HG03064 (cell line): ENCODE results near the gene PRSS57.
"Not testable (repeated sequence)": the region's sequence is repeated elsewhere in the genome, so short reads cannot be mapped to it uniquely, and the experiment has no call there.

ENCODE experiments used
- ATAC-seq: cut with Tn5 transposase; IDR thresholded peaks from one replicate; pipeline ENCODE4 v1.9.1; 2021; ENCODE audit warnings: low read depth; ENCODE audit not compliant: unreplicated experiment

PRSS57 gene

DNA sequence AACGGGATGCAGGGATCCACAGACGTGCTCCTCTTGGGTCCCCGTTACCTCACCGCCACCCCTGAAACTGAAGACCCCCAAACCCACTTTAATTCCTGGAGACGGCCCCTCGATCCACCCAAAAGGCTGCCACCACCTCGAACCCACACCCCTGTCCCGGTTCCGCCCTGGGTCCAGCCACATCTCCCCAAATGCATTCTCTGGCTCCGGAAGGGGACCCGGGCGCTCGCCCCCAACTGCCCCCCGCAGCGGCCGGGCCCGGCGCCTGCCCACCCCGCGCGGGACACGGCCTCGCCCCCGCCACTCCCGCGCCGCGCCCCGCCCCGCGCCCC, 19.3 kb downstream of the PRSS57 start:
- ATAC-seq, result no peak

DNA sequence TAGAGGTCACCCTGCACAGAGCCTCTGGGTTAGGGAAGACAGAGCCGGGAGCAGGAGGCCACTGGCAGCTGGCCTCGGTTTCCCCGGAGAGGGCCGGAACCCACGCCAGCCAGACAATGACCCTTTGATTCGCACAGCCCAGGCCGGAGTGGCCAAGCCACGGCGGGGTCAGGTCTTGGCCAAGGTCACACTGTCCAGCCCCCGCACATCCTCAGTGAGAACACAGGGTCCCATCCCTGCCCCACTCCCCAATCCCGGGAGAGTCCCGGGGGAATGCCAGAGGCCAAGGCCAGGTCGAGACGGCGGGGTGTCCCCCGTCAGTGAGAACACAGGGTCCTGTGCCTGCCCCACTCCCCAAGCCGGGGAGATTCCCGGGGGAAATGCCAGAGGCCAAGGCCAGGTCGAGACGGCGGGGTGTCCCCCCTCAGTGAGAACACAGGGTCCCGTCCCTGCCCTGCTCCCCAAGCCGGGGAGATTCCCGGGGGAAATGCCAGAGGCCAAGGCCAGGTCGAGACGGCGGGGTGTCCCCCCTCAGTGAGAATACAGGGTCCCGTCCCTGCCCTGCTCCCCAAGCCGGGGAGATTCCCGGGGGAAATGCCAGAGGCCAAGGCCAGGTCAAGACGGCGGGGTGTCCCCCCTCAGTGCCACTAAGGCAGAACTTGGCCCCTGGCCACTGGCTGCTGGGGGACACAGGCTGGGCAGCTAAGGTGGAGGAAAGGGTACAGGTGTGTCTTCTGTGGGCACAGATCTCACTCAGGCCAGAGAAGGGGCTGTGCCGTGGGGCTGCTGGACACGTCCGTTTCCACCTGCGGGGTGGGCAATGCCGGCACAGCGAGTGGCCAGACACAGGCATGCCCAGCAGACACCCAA, 20.7 kb downstream of the PRSS57 start:
- ATAC-seq, result no peak

DNA sequence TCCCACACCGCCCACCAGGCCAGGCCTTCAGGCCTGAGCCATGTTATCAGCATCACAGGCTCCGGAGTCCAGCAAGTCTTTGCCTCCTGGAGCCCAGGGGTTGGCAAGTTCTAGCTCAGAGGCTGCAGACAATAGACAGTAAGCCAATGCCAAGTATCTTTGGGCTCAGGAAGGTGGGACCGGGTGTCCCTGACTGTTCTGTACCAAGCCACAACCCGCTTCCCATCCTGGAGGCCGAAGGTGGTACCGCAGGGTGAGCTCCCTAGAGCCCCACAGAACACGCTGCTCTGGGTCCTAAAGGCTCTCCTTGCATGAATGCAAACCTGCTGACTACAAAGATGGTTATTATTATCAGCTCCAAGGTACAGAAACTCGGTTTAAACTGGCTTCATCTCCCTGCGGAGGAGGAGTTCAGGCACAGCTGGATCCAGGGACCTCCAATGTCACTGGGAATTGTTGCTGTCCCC, 24.6 kb downstream of the PRSS57 start:
- no peak for ATAC-seq

DNA sequence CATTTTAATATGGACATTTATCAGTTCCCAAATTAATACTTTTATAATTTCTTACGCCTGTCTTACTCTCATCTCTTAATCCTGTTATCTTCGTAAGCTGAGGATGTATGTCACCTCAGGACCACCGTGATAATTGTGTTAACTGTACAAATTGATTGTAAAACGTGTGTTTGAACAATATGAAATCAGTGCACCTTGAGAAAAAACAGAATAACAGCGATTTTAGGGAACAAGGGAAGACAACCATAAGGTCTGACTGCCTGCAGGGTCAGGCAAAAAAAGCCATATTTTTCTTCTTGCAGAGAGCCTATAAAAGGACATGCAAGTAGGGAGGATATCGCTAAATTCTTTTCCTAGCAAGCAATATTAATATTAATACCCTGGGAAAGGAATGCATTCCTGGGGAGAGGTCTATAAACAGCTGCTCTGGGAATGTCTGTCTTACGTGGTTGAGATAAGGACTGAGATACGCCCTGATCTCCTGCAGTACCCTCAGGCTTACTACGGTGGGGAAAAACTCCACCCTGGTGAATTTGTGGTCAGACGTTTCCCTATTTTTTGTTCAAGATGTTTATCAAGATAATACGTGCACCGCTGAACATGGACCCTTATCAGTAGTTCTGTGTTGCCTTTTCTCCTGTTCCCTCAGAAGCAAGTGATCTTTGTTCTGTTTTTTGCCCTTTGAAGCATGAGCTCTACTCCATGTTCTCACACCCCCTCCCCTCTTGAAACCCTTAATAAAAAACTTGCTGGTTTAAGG, 26.4 kb downstream of the PRSS57 start:
- not testable (repeated sequence) for ATAC-seq

DNA sequence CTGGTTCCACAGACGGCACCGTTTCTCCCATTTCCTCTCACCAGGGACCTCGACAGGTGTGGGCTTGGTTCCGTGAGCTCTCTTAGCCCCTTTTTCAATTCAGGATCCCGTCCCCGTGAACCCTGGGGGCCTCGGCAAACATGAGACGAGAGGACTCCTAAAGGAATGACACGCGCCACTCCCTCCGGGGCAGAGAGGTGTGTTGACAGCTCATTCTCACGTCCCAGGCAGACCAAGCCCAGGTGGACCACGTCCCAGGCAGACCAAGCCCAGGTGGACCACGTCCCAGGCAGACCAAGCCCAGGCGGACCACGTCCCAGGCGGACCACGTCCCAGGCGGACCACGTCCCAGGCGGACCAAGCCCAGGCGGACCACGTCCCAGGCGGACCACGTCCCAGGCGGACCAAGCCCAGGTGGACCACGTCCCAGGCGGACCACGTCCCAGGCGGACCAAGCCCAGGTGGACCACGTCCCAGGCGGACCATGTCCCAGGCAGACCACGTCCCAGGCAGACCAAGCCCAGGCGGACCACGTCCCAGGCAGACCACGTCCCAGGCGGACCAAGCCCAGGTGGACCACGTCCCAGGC, 28.2 kb downstream of the PRSS57 start:
- ATAC-seq, result not testable (repeated sequence)

DNA sequence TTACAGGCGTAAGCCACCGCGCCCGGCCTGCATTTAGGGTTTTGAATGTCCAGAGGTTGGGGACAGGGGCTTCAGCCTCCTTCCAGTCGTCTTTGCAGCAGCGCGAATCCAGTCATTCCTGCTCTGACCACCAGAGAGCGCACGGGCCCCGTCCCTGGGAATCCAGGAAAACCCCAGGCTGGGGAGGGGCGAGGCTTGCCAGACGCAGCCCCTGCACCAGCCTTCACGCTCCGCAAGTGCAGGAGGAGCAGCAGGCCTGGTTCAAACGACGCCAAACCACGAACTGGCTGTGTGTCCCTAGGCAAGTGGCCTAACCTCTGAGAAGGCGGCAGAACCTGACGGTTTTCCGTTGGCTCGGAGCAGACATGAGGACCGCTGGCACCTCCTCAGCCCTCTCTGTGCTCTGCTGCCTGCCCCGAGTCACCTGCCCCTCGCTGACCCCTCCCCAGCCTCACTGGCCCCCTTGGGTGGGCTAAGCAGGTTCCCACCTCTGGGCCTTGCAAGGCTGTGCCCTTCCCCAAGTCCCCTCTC, 30.3 kb downstream of the PRSS57 start:
- no peak for ATAC-seq

DNA sequence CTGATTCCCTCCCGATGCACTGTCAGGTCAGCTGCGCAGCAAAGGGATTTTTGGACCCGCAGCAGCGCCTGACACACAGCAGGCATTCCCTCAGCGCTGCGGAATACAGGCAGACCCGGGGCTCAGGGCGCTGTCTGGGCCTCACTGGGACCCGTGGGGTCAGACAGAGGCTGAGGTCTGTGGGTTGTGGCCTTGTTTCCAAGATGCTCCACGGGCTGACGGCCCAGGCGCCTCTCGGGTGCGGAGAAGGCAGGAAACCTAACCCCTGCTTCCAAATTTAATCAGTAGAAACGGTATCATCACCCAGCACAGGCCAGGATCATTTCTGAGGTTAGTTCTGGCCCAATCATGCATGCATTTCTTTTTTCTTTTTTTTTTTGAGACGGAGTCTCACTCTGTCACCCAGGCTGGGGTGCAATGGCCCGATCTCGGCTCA, 31.6 kb downstream of the PRSS57 start:
- no peak for ATAC-seq

DNA sequence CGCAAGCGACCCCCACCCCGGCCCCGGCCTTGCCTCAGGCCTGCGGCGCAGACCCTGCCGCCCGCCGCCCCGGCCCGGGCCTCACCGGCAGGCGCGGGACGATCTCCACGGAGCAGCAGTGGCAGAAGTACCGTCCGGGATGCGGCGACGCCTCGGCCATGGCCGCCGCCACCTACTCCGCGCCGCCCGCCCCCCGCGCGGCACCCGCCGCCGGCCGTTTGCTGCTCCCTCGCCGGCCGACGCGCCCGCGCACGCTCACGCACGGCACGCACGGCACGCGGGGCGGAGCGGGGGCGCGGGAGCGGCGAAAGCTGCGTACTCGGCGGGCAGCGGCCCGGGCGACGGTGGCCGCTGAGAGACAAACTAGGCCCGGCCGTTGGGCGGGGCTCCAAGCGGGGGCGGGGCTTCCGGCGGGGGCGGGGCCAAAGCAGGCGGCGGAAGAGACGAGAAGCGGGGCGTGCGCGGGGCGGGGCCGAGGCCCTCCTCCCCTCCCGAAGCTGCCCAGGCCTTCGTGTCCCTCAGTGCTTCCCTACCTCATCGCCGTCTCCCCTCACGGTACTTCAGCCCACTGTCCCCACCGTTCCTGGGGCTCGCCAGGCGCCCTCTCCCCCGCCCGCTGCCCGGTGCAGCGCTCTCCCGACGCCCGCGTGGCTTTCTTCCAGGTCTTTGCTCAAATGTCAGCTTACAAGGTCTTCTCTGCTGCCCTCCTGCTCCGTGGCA, 32.1 kb downstream of the PRSS57 start, which contains the start of gene RNF126:
Gene RNF126, minus strand, starts transcription at position 253 of the 720 bp plus-strand sequence. Its CDS starts 93 bp downstream, at position 160.
- no peak for ATAC-seq

DNA sequence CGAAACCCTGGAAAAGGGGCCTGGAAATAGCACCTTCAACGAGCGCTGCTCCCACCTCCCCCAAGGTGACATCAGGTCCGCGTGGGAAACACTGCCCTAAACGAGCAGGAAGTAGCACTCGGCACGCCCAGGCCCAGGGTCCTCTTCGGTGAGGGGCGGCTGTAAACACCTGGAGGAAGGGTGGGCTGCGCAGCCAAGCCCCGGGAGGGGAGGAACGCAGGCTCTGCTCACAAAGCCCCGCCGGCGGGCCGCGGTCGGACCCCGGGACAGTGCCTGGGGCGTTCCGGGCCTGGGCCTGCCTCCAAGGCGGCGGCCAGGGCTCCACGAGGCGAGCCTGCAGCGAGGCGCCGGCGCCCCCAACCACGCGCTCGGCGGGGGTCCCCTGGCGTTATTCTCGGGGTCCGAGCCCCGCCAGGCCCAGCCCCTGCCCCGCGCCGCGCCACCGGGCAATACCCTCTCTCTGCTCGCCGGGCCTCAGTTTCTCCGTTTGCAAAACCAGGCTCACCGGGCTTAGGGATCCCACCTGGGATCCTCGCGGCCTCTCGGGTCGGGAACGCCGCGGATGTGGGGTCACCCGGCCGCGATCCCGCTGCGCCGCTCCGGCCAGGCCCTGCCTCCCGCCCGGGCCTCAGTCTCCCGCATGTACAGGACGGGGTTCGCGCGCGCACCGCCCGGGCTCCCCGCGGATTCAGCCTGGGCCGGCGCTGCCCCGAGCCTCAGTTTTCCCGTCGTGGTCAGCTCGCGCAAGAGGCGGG, 32.9 kb downstream of the PRSS57 start:
- ATAC-seq, result no peak

DNA sequence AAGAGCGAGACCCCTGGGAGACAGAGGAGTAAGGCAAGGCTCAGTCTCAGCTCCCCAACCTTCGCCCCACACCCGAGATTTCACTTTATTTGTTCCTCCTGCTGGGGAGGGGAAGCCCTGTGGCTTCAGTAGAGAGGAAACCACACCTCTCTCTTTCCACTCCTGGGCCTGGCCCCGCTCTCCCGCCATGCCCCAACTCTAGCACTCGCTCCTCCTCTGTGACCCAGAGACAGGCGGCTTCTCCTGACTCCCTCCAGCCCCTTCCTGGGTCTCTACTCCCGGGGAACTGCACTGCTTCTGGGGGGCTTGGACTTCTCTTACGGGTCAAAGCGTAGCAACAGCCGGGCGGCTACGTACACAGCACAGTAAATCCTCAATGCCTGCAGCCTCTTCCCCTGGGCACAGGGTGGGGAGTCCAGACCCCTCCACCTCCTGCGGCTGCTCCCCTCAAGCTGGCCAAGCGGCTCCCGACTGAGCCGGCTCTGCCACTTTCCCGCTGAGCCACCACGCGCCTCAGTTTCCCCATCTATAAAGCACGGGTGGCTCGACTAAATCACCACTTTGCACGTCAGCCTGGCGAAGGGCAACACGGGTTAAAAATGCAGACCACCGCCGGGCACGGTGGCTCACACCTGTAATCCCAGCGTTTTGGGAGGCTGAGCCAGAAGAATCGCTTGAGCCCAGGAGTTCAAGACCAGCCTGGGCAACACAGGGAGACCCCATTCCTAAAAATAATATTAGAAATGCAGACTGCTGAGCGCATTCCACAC, 33.6 kb downstream of the PRSS57 start:
- no peak for ATAC-seq

DNA sequence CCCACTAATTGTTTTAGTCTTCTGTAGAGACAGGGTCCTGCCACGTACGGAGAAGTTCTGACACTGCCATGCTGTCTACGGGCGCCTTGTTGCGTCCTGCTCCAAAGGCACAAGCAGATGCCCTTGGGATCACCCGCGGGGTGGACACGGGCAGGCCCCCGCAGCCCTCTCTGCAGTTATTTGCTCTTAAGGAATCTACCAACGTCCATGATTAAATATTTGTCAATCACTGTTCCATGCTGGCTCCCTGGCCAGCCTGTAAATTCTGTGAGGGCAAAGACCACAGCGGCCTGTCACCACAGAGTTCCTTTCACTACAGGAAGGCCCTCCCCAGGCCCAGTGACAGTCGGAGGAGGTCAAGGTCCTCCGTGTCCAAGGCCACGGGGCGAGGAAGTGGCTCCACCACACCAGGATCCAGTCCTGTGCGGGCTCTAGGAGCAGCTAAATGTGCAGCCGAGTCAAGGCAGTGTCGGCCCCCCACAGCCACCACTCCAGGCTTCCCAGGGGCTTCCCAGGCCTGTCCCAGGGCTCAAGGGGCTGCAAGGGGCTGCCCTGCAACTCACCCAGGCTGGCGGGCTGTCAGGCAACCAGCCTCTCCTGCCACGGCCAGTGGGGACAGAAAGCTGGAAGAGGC, 34.3 kb downstream of the PRSS57 start:
- no peak for ATAC-seq

DNA sequence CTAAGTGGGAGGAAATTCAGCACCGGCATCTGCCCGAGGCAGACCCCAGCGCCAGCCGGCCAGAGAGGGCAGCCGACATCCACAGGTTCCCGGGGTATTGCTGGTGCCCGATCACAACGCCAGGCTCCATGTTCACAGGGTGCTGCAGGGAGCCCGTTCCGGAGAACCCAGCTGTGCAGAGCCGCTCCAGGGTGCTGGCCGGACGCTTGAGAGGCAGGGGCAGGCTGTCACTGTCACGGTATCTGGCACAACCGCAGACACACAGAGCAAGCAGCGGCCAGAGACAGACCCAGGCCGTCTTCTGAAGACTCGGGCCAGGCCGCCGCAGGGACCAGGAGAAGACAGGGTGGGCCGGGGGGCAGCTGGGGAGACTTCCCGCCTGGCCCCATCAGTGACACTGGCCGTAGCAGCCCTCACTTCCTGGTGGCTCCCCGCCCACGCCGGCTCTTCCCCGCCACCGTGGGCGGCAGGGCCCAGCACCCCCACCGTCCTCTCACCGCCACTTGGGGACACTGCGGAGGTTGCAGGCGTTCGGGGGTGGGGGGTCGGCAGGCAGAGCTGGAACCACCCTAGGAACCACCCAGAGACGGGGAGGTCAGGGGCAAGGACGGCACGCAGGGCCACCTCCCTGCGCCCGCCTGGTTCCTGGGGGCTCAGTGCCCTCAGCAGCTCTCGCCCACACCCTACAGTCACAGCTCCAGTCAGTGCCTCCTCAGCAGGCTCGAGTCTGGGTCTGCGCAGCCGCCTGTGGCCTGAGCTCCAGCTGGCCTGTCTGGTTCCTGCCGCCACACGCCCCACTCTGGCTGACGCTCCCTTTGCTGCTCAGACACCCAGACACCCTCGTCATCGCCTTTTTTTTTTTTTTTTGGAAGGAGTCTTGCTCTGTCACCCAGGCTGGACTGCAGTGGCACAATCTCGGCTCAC, 36.1 kb downstream of the PRSS57 start:
- ATAC-seq, result no peak

DNA sequence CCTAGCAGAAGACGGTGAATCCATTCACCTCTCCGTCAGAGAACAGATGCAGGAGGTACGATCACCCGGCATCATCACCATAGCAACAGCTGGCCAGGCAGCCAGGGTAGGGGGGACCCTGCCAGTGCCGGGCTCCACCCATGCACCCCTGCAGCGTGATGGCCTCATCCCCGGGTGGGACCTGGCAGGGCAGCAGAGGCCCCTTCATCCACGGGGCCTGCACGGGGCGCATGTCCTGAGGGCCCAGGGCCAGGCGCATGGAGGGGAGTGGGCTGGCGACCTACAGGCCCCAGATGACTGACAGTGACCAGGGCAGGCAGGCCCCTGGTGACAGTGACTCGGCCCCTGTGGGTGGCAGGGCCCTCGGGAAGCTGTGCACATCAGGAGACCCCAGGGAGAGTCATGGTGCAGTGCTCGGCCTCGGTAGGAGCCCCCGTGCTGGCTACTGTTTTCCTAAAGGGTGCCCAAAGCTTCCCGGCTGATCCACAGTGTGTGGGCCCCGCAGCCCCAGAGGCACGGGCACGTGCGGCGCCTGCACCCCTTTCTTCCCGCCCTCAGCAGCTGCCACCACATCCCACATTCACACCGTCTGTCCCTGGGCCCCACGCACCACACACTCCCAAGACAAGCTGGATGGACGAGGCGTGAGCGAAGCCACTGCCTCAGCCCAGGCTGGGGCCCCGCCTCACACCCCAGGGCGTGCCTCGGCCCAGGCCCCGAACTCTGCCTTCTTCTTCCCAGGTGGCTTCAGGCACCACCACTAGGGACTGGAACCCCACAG, 37.0 kb downstream of the PRSS57 start:
- no peak for ATAC-seq

DNA sequence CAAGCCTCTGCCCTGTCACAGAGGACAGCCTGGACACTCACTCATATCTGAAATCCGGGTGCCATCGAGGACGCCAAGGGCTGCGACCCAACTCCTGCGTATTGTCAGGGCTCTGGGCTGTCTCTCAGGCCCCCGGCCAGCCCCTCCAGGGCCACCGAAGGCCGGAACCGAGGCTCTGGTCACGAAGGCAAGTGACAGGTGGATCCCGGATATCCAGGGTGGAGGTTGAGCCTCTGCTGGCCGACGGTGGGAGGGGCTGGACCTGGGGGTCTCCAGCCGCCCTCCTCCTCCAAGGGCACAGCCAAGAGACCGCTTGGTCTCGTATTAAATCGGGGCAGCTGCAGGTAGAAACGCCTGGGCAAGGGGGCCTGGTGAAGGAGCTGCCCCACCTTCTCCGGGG, 37.6 kb downstream of the PRSS57 start:
- ATAC-seq, result no peak

DNA sequence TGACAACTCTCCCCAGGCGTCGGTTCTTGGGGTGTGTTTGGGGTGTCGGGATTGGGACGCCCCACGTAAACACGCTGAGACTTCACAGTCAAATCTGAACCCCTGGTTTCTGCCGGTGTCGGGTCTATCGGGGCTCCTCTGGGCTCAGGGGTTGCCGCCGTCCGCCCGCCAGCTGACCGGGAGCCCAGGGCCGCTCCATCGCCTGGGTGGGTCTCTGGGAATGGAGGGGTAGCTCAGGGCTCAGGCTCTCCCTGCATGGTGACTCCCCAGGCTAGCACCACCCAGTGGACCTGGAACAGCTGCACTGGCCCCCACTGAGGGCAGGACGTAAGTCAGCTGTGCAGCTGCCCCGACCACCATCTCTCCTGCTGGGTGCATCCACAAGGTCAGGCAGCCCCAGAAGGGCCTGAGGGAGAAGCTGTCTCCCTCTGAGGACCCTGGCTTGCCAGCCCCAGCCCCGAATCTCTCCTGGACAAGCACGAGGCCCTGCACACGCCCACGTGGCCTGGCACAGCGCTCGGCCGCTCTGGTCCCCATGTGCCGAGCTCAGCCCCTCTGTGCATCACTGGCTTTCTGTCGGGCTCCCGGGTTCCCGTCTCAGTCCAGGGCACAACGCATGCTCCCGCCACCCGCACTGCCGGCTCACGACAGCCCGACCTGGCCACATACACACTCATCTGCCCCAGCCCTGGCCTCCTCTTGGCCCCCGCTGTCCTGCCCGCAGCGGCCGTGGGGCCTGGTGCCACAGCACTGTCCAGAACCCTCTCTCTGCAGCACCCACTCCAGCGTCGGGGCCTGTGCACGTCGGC, 38.3 kb downstream of the PRSS57 start:
- no peak for ATAC-seq

DNA sequence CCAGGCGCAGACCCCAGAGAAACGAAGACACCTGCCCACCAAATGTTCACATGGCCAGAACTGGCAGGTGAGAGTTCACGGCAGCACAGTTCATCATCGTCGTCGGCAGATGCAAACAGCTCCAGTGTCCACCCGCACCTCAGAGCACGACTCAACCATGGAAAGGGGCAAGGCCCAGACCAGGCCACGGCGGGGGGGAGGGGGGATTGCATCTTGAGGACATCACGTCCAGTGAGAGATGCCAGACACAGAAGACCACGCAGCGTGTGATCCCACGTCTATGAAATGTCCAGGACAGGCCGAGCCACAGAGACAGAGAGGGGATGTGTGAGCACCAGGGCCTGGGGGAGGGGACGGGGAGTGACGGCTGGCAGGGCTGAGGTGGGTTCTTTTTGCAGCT, 39.6 kb downstream of the PRSS57 start:
- no peak for ATAC-seq
